HepG2 (cell line): Measurements from ENCODE around the gene CSK. TPM values are rescaled to one million over a fixed set of nuclear protein-coding genes. Genes with fewer than 3 reads are reported as not detected.

Experiments used
- FOXO1 ChIP-seq: sonication (generic); formaldehyde crosslinking; IDR thresholded peaks from 2 replicates; pipeline ENCODE4 v1.4.0; 2020; ENCODE audit warnings: missing genetic modification reagents
- GABPB1 ChIP-seq: IDR thresholded peaks from 2 replicates; pipeline ENCODE4 v1.6.1; 2016; ENCODE audit warnings: mild to moderate bottlenecking, missing genetic modification reagents, moderate library complexity, missing compliant biosample characterization
- HDAC1 ChIP-seq: sonication (generic); formaldehyde crosslinking; IDR thresholded peaks from 2 replicates; pipeline ENCODE4 v1.5.1; 2020; ENCODE audit warnings: mild to moderate bottlenecking, missing genetic modification reagents
- SIN3A ChIP-seq: IDR thresholded peaks from 2 replicates; pipeline ENCODE4 v1.6.1; 2011; ENCODE audit warnings: low read depth, mild to moderate bottlenecking, control low read depth, low read length, borderline replicate concordance
- SRSF1 ChIP-seq: fragments of 200-400 bp; formaldehyde crosslinking; optimal IDR thresholded peaks from 2 replicates; pipeline ENCODE3; 2017; ENCODE audit warnings: mild to moderate bottlenecking, low read depth, low read length, moderate library complexity
- TEF ChIP-seq: sonication (generic); formaldehyde crosslinking; IDR thresholded peaks from 2 replicates; pipeline ENCODE4 v1.5.0; 2020; ENCODE audit warnings: missing genetic modification reagents
- ZBTB21 ChIP-seq: sonication (generic); formaldehyde crosslinking; IDR thresholded peaks from 2 replicates; pipeline ENCODE4 v1.4.0; 2020; ENCODE audit warnings: missing genetic modification reagents
- ZFX ChIP-seq: sonication (generic); formaldehyde crosslinking; IDR thresholded peaks from 2 replicates; pipeline ENCODE4 v1.4.0; 2020; ENCODE audit warnings: mild to moderate bottlenecking, low read depth, missing genetic modification reagents, moderate library complexity
- ZNF460 ChIP-seq: sonication (generic); formaldehyde crosslinking; IDR thresholded peaks from 2 replicates; pipeline ENCODE4 v1.5.1; 2020; ENCODE audit warnings: missing genetic modification reagents, mild to moderate bottlenecking, borderline replicate concordance
- ZNF574 ChIP-seq: sonication (generic); formaldehyde crosslinking; IDR thresholded peaks from 2 replicates; pipeline ENCODE4 v1.4.0; 2020; ENCODE audit warnings: missing genetic modification reagents
- polyA plus RNA-seq, 8 experiments: library from polyadenylated mRNA; depleted of rRNA in 3 of 8; stranded (reverse) in 7 of 8; unstranded in 1 of 8; fragments of >200 nt; fragmentation: Illumina TruSeq in 4 of 8; extraction: Trizol in 4 of 8; gene quantifications; 2 replicates each; pipeline versions ENCODE4 v1.2.1 to v1.2.3, GENCODE V29; 2011 to 2016; ENCODE audit warnings: low read depth in 4 of 8, missing spikeins in 1 of 8, mixed read lengths in 1 of 8; ENCODE audit not compliant: insufficient read depth in 1 of 8
- total RNA-seq, 5 experiments: library from RNA; depleted of rRNA; stranded (reverse); fragments of >200 nt; fragmentation: Illumina TruSeq; extraction: Trizol; gene quantifications; 2 replicates each; pipeline ENCODE4 v1.2.3, GENCODE V29; 2016; ENCODE audit warnings: low read depth in 1 of 5
- TF ChIP-seq, protein P1 (sequence below): sonication (generic); formaldehyde crosslinking; IDR thresholded peaks from 2 replicates; pipeline ENCODE4 v1.9.0; 2022; ENCODE audit warnings: low read depth, missing genetic modification reagents
- TF ChIP-seq, protein P2 (sequence below): sonication (generic); formaldehyde crosslinking; IDR thresholded peaks from 2 replicates; pipeline ENCODE4 v1.4.0; 2020; ENCODE audit warnings: mild to moderate bottlenecking, missing genetic modification reagents
- TF ChIP-seq, protein P3 (sequence below): sonication (generic); formaldehyde crosslinking; IDR thresholded peaks from 2 replicates; pipeline ENCODE4 v1.5.0; 2020; ENCODE audit warnings: mild to moderate bottlenecking, missing genetic modification reagents

The CSK gene
- total and polyA plus RNA-seq, 2 of the 13 experiments (the other 11 are each of a cell fraction or from before 2014, with no cell fraction given) = 12.5 to 21.3 TPM

DNA sequence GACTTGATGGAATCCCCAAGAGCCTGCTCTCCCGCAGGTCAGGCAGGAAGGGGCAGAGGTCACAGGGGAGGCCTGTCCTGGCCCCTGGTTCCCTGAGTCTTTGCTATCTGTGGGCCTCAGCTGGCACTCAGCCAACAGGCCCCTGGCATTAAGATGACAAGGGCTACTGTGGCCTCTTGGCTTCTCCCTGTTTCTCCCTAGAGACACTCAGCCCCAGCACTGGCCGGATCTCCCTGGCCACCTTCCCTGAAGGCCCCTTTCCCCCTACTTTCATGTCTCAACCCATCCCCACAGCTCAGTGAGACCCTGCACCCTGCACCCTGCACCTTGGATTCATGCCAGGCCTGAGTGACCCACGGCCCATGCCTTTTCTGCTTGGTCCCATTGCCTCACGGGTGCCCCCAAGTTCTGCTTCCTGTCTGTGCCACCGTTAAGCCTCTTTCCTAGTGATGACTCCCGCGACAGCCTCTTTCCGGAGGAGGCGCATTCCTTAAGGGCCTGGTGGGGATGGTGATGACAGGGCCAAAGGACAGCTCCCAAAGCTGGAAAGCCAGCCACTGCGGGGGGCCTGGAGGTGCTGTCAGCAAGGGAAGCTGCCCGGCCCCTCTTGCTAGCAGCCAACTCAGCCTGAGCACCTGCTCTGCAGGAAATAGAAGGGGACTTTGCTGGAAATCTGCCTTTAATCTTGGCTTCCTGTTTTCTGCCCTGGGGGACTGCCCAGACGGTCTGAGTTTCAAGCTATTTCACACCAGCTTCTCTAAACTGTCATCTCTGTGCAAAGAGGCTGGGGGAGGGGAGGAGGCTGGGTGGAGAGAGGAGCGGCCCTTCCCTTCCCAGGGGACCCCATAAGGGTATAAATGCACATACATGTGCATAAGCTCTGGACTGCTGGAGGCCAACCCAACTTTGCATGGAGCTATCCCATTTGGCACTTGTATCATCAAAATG, 4.8 kb upstream of the CSK start (continued):
- TF ChIP-seq TEF (CRISPR knock-in tag) (no peak), GABPB1 (CRISPR knock-in tag) (peak; percentile 37), ZNF460 (CRISPR knock-in tag) (no peak), ZBTB21 (CRISPR knock-in tag) (no peak), ZFX (peak; percentile 50), FOXO1 (CRISPR knock-in tag) (no peak), SRSF1 (no peak), SIN3A (0 out of 2 replicates have a peak, but pooled peaks have one; percentile 24), ZNF574 (CRISPR knock-in tag) (0 out of 2 replicates have a peak, but pooled peaks have one; percentile 10), HDAC1 (peak; percentile 43; the same call in 1 of the 2 replicates)
- TF ChIP-seq, protein P1, sequence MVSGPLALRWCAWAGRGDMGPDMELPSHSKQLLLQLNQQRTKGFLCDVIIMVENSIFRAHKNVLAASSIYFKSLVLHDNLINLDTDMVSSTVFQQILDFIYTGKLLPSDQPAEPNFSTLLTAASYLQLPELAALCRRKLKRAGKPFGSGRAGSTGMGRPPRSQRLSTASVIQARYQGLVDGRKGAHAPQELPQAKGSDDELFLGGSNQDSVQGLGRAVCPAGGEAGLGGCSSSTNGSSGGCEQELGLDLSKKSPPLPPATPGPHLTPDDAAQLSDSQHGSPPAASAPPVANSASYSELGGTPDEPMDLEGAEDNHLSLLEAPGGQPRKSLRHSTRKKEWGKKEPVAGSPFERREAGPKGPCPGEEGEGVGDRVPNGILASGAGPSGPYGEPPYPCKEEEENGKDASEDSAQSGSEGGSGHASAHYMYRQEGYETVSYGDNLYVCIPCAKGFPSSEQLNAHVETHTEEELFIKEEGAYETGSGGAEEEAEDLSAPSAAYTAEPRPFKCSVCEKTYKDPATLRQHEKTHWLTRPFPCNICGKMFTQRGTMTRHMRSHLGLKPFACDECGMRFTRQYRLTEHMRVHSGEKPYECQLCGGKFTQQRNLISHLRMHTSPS (CRISPR knock-in tag) = peak; percentile 73; the same call in 1 of the 2 replicates
- TF ChIP-seq, protein P2, sequence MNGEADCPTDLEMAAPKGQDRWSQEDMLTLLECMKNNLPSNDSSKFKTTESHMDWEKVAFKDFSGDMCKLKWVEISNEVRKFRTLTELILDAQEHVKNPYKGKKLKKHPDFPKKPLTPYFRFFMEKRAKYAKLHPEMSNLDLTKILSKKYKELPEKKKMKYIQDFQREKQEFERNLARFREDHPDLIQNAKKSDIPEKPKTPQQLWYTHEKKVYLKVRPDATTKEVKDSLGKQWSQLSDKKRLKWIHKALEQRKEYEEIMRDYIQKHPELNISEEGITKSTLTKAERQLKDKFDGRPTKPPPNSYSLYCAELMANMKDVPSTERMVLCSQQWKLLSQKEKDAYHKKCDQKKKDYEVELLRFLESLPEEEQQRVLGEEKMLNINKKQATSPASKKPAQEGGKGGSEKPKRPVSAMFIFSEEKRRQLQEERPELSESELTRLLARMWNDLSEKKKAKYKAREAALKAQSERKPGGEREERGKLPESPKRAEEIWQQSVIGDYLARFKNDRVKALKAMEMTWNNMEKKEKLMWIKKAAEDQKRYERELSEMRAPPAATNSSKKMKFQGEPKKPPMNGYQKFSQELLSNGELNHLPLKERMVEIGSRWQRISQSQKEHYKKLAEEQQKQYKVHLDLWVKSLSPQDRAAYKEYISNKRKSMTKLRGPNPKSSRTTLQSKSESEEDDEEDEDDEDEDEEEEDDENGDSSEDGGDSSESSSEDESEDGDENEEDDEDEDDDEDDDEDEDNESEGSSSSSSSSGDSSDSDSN = peak; percentile 36; the same call in 1 of the 2 replicates
- TF ChIP-seq, protein P3, sequence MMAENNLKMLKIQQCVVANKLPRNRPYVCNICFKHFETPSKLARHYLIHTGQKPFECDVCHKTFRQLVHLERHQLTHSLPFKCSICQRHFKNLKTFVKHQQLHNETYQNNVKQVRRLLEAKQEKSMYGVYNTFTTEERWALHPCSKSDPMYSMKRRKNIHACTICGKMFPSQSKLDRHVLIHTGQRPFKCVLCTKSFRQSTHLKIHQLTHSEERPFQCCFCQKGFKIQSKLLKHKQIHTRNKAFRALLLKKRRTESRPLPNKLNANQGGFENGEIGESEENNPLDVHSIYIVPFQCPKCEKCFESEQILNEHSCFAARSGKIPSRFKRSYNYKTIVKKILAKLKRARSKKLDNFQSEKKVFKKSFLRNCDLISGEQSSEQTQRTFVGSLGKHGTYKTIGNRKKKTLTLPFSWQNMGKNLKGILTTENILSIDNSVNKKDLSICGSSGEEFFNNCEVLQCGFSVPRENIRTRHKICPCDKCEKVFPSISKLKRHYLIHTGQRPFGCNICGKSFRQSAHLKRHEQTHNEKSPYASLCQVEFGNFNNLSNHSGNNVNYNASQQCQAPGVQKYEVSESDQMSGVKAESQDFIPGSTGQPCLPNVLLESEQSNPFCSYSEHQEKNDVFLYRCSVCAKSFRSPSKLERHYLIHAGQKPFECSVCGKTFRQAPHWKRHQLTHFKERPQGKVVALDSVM (CRISPR knock-in tag) = 0 out of 2 replicates have a peak, but pooled peaks have one; percentile 16
